ENCODE data around the gene RCOR2. TPM values are rescaled to one million over a fixed set of nuclear protein-coding genes. Genes with fewer than 3 reads are reported as not detected.

Gene RCOR2
- total RNA-seq, 4 donors from 2014 or later = 0.64 to 0.82 TPM; not detected in 2

GRCh38 chr11:63915961-63916836 lies 765 bp downstream of the RCOR2 start:
- Histone ChIP-seq H3K27me3 (no peaks in the 10 kb centered on the region), H3K27ac (peak overlapping the region in 2 of 4 donors; percentile 28 to 86), H3K9me3 (no peaks in the 10 kb centered on the region), H3K4me3 (peak overlapping the region; percentile 34 to 56 (median 41)), H3K4me1 (peaks cover 42 to 52% (median 49%) of the 10 kb centered on the region in 4 donors), H3K36me3 (no peaks in the 10 kb centered on the region)
- intact Hi-C loops (cut with DNase I; ENCODE audit: low total_unique reads) = no loop called here
- DNase-seq = peak; percentile 61
- in situ Hi-C loops (cut with MboI; ENCODE audit: low pct_ligation_motif_present in 1 of 4, low pct_unique_long_range_greater_than_20kb in 1 of 4, low sequenced_read_pairs in 3 of 4) = no loop called here
- 8% methylated on average over 22 of the region's 56 CpGs; no CpG with 5 or more reads in 1 of the 2 donors for whole genome bisulfite sequencing, 2 donors (ENCODE audit: low coverage in 1 of 2)
- TF ChIP-seq POLR2A (IDR thresholded peaks at IDR 0.05) (no peak), CTCF (IDR thresholded peaks at IDR 0.05) (peak; percentile 52 to 61 (median 55)), EP300 (IDR thresholded peaks at IDR 0.05; ENCODE audit: low read depth) (no peak)

DNA sequence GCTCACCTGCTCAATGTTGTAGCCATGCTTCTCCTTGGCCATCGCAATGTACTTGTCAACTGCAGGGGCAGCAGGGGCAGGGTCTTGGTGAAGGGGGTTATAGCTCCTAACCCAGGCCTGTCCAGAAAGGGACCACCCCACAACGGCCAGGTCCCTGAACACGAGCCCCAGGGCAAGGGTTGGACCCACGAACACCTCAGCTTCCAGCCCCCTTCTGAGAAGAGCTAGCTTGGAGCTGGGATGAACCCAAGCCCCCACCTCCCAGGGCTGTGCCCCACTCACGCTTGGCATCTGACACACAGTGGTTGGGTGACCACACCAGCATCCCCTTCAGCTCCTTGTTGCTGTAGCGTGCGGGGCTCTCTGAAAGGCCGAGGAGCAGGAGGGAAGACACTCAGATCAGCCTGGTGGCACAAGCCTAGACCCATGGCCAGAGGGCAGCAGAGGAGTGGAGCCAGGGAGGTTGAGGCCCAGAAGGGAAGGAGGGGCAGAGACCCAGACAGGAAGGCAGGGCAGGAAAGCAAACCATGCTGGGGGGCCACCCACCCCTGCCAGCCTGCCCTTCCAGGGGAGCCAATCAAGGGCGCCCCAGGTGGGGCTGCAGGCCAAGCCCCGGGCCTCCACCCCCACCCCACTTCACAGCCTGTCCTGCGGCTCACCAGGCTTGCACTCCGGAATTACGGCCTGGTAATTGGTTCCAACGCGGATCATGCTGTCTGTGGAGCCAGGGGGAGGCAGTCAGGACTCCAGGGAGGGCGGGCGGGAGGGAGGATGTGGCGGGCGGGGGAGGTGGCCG lies 1.9 kb downstream of the RCOR2 start:
- TF ChIP-seq POLR2A (IDR thresholded peaks at IDR 0.05) (no peak), CTCF (IDR thresholded peaks at IDR 0.05) (no peak), POLR2AphosphoS5 (IDR thresholded peaks at IDR 0.05) (no peak), EP300 (IDR thresholded peaks at IDR 0.05; ENCODE audit: low read depth) (no peak)
- H3K9me3 ChIP-seq = no peaks in the 10 kb centered on the region
- no peak for DNase-seq
- in situ Hi-C loops (cut with MboI; ENCODE audit: low pct_ligation_motif_present in 1 of 4, low pct_unique_long_range_greater_than_20kb in 1 of 4, low sequenced_read_pairs in 3 of 4) = no loop called here
- no peak overlapping the region for H3K27ac ChIP-seq
- H3K27me3 ChIP-seq = no peaks in the 10 kb centered on the region
- WGBS, 2 donors (ENCODE audit: low coverage in 1 of 2) = 69% methylated on average over 16 of the region's 20 CpGs; no CpG with 5 or more reads in 1 of the 2 donors
- peaks cover 37 to 45% (median 42%) of the 10 kb centered on the region in 4 donors for H3K4me1 ChIP-seq
- intact Hi-C loops (cut with DNase I; ENCODE audit: low total_unique reads) = no loop called here
- no peaks in the 10 kb centered on the region for H3K36me3 ChIP-seq
- no peak overlapping the region for H3K4me3 ChIP-seq

- no peak overlapping the region for H3K4me3 ChIP-seq
- in situ Hi-C loops (cut with MboI; ENCODE audit: low pct_ligation_motif_present in 1 of 4, low pct_unique_long_range_greater_than_20kb in 1 of 4, low sequenced_read_pairs in 3 of 4) = no loop called here
- no peaks in the 10 kb centered on the region for H3K27me3 ChIP-seq
- no peaks in the 10 kb centered on the region for H3K36me3 ChIP-seq
- no peak overlapping the region for H3K27ac ChIP-seq
- H3K9me3 ChIP-seq = no peaks in the 10 kb centered on the region
- WGBS, 2 donors (ENCODE audit: low coverage in 1 of 2) = 95% methylated on average over 28 of the region's 34 CpGs; no CpG with 5 or more reads in 1 of the 2 donors
- no peak for TF ChIP-seq POLR2A (IDR thresholded peaks at IDR 0.05)
- no peak for TF ChIP-seq CTCF (IDR thresholded peaks at IDR 0.05)
- no peak for TF ChIP-seq EP300 (IDR thresholded peaks at IDR 0.05; ENCODE audit: low read depth)
- no peak for TF ChIP-seq POLR2AphosphoS5 (IDR thresholded peaks at IDR 0.05)
- H3K4me1 ChIP-seq = peaks cover 30 to 35% (median 33%) of the 10 kb centered on the region in 4 donors
- intact Hi-C loops (cut with DNase I; ENCODE audit: low total_unique reads) = no loop called here
- DNase-seq = no peak
These were observed 2.8 kb downstream of the RCOR2 start for GRCh38 chr11:63913866-63914830.
